ENCODE results near the gene MT1H.

MT1H gene

GRCh38 chr16:56626685-56627084 is 42.9 kb upstream of the MT1H start:
- H3K4me3 ChIP-seq (ENCODE audit: low read length), result no peak overlapping the region
- peaks cover 40% of the 10 kb centered on the region for H3K27me3 ChIP-seq (replicated peaks; ENCODE audit: insufficient read depth, low read length)
- no peaks in the 10 kb centered on the region for H3K4me1 ChIP-seq (ENCODE audit: low read length)

GRCh38 chr16:56628486-56629350 is 40.9 kb upstream of the MT1H start:
- no peaks in the 10 kb centered on the region for H4K20me1 ChIP-seq (ENCODE audit: insufficient read depth, low read length)
- H3K4me3 ChIP-seq (ENCODE audit: low read length), result no peak overlapping the region
- no peak overlapping the region for H3K9ac ChIP-seq (ENCODE audit: low read length)
- no peak overlapping the region for H3K27ac ChIP-seq (ENCODE audit: low read length)
- H3K79me2 ChIP-seq (ENCODE audit: low read length), result no peaks in the 10 kb centered on the region
- no peak overlapping the region for H2AFZ ChIP-seq (ENCODE audit: low read length)
- no peaks in the 10 kb centered on the region for H3K9me2 ChIP-seq (replicated peaks; ENCODE audit: insufficient read depth, low read length)
- TF ChIP-seq CTCF (IDR thresholded peaks at IDR 0.05; ENCODE audit: low read length), result no peak
- TF ChIP-seq EZH2phosphoT487 (IDR thresholded peaks at IDR 0.05; ENCODE audit: low read length), result no peak
- no peak for TF ChIP-seq EZH2 (optimal IDR thresholded peaks at IDR 0.05; ENCODE audit: low read depth, low read length)
- DNase-seq, result no peak
- H3F3A ChIP-seq (ENCODE audit: insufficient read depth, low read length), result no peaks in the 10 kb centered on the region
- no peaks in the 10 kb centered on the region for H3K36me3 ChIP-seq (replicated peaks; ENCODE audit: insufficient read depth, low read length)
- no peaks in the 10 kb centered on the region for H3K9me3 ChIP-seq (replicated peaks; ENCODE audit: insufficient read depth, low read length)
- no peaks in the 10 kb centered on the region for H3K4me1 ChIP-seq (ENCODE audit: low read length)
- H3K27me3 ChIP-seq (replicated peaks; ENCODE audit: insufficient read depth, low read length), result peaks cover 60% of the 10 kb centered on the region
- no peak overlapping the region for H3K4me2 ChIP-seq (ENCODE audit: low read depth, low read length)

More at GRCh38 chr16:56626685-56627084, 42.9 kb upstream of the MT1H start:
- no peak overlapping the region for H3K27ac ChIP-seq (ENCODE audit: low read length)
- H3K36me3 ChIP-seq (replicated peaks; ENCODE audit: insufficient read depth, low read length), result no peaks in the 10 kb centered on the region
- no peaks in the 10 kb centered on the region for H4K20me1 ChIP-seq (ENCODE audit: insufficient read depth, low read length)
- H3K4me2 ChIP-seq (ENCODE audit: low read depth, low read length), result no peak overlapping the region
- no peaks in the 10 kb centered on the region for H3F3A ChIP-seq (ENCODE audit: insufficient read depth, low read length)
- H3K79me2 ChIP-seq (ENCODE audit: low read length), result no peaks in the 10 kb centered on the region
- H3K9ac ChIP-seq (ENCODE audit: low read length), result no peak overlapping the region
- TF ChIP-seq EZH2 (optimal IDR thresholded peaks at IDR 0.05; ENCODE audit: low read depth, low read length) (no peak), CTCF (IDR thresholded peaks at IDR 0.05; ENCODE audit: low read length) (no peak), EZH2phosphoT487 (IDR thresholded peaks at IDR 0.05; ENCODE audit: low read length) (no peak)
- no peak for DNase-seq
- no peaks in the 10 kb centered on the region for H3K9me3 ChIP-seq (replicated peaks; ENCODE audit: insufficient read depth, low read length)
- no peak overlapping the region for H2AFZ ChIP-seq (ENCODE audit: low read length)
- no peaks in the 10 kb centered on the region for H3K9me2 ChIP-seq (replicated peaks; ENCODE audit: insufficient read depth, low read length)

- peaks cover 69% of the 10 kb centered on the region for H3K27me3 ChIP-seq (replicated peaks; ENCODE audit: insufficient read depth, low read length)
- no peaks in the 10 kb centered on the region for H3K9me2 ChIP-seq (replicated peaks; ENCODE audit: insufficient read depth, low read length)
- no peak overlapping the region for H3K9ac ChIP-seq (ENCODE audit: low read length)
- H3K36me3 ChIP-seq (replicated peaks; ENCODE audit: insufficient read depth, low read length), result no peaks in the 10 kb centered on the region
- H3K4me3 ChIP-seq (ENCODE audit: low read length), result no peak overlapping the region
- H3K27ac ChIP-seq (ENCODE audit: low read length), result no peak overlapping the region
- no peak for TF ChIP-seq EZH2phosphoT487 (IDR thresholded peaks at IDR 0.05; ENCODE audit: low read length)
- no peak for TF ChIP-seq EZH2 (optimal IDR thresholded peaks at IDR 0.05; ENCODE audit: low read depth, low read length)
- no peak for TF ChIP-seq CTCF (IDR thresholded peaks at IDR 0.05; ENCODE audit: low read length)
- H2AFZ ChIP-seq (ENCODE audit: low read length), result no peak overlapping the region
- H3K4me1 ChIP-seq (ENCODE audit: low read length), result no peaks in the 10 kb centered on the region
- no peaks in the 10 kb centered on the region for H4K20me1 ChIP-seq (ENCODE audit: insufficient read depth, low read length)
- no peak for DNase-seq
- no peaks in the 10 kb centered on the region for H3F3A ChIP-seq (ENCODE audit: insufficient read depth, low read length)
- no peak overlapping the region for H3K4me2 ChIP-seq (ENCODE audit: low read depth, low read length)
- no peaks in the 10 kb centered on the region for H3K79me2 ChIP-seq (ENCODE audit: low read length)
- no peaks in the 10 kb centered on the region for H3K9me3 ChIP-seq (replicated peaks; ENCODE audit: insufficient read depth, low read length)
These were observed 40.1 kb upstream of the MT1H start for GRCh38 chr16:56629531-56629930.
